ENCODE results near the gene GNB3.
A peak's percentile ranks its signal among the peaks of the same experiment; 100 is the strongest.

GNB3 gene

DNA sequence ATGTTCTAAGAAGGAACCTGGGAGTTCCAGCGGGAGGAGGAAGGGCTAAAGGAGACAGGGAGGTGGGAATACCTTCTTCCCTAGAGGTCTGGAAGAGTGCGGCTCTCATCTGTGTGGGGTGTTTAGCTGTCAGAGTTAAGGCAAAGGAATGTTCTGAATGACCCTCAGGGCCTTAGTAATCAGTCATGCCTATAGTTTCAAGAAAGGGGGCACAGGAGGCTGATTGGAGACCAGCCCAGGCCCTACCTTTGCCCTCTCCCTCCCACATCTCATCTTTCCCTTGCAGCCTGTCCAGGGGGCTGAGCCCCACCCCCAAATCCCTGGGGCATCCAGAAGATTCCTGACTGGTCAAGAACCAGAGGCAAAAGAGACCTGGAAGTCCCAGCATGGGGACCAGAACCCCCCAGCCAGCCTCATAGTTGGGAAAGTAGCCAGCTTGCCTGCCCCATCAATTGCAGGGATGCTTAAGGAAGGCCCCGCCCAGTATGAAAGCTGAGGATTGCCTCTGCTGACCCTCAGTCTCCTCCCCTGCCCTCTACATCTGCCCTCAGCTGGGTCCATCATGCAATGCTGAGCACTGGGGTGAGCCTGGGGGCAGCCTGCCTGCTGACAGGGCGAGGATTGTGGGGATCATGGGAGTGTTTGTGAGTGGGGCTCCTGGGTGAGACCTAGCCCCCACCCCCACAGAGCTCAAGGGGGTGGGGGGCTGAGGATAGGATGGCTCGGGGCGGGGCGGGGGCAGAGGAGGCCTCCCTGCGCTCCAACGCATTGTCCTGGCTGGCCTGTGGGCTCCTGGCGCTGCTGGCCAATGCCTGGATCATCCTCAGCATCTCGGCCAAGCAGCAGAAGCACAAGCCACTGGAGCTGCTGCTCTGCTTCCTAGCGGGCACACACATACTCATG, 17.3 kb upstream of the GNB3 start:
- no peak for DNase-seq (ENCODE audit: low spot score)

DNA sequence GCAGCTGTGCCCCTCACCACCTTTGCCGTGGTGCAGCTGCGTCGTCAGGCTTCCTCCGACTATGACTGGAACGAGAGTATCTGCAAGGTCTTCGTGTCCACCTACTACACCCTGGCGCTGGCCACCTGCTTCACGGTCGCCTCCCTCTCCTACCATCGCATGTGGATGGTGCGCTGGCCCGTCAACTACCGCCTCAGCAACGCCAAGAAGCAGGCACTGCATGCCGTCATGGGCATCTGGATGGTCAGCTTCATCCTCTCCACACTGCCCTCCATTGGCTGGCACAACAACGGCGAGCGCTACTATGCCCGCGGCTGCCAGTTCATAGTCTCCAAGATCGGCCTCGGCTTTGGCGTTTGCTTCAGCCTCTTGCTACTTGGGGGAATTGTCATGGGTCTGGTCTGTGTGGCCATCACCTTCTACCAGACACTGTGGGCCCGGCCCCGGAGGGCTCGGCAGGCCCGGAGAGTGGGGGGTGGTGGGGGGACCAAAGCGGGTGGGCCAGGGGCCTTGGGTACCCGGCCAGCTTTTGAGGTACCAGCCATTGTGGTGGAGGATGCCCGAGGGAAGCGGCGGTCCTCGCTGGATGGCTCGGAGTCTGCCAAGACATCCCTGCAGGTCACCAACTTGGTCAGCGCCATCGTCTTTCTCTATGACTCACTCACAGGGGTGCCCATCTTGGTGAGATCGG, 16.5 kb upstream of the GNB3 start:
- no peak for DNase-seq (ENCODE audit: low spot score)

DNA sequence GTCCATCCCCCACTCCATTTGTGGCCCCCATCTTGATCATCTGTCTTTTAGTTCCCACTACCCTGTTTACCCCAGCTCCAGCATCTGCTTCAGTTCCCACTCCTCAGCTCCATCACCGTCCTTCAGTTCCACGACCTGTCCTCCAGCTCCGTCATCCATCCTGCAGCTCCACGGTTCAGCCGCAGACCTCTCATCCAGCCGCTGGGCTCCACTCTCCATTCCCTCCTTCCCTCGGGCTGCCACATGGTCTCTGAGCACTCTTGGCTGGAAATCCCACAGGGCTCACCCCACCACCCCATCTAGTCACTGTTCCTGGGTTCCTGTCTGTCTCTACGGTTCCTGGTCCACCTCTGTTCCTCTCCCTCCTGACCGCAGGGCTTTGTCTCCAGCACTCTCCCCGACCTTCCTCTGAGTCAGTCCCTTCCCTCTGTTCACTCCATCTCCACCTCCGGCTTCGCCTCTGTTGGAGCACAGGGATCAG, 15.8 kb upstream of the GNB3 start:
- no peak for DNase-seq (ENCODE audit: low spot score)

DNA sequence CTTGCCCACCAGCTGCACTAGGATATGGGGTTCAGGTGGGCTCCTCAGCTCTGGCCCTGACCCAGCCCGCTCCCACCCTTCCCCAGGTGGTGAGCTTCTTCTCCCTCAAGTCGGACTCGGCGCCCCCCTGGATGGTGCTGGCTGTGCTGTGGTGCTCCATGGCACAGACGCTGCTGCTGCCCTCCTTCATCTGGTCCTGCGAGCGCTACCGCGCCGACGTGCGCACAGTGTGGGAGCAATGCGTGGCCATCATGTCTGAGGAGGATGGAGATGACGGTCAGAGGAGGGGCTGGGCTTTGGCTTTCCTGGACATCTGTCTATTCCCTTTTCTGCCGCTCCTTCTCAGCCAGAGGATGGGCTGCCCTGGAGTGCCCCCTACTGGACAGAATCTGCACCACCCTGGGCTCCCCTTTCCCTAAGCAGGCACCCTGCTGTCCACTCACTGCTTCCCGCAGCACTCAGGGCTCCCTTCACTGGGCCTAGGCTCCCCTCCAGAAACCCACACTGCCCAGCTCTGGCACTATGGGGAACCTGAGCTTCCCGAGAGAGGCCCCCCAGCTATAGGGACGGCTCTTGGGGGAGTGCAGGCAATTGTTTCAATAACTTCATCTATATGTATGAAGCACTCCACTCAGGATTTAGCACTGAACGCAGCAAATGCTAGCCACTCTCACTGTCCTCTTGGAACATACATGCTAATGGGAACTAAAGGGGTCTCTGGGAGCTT, 15.2 kb upstream of the GNB3 start:
- DNase-seq (ENCODE audit: low spot score), result peak; percentile 80

DNA sequence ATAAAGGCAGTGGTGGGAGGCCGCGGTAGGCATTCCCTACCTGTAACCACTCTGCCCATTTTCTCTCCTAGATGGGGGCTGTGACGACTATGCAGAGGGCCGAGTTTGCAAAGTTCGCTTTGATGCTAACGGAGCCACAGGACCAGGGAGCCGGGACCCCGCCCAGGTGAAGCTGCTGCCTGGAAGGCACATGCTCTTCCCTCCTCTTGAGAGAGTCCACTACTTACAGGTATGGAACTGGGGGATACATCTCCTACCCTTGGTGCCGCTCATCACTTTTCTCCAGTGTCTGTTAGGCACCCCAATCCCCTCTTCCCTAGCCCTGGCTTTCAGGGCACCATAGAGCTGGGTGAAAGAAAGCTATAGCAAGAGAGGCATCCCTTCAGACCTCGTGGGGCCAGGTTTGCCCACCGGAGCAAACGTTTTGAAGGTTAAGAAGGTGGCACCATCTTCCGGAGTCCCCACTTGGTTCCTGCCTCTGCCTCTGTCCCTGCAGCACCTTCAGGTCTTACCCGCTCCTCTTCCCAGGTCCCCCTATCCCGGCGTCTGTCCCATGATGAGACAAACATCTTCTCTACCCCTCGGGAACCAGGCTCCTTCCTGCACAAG, 14.5 kb upstream of the GNB3 start:
- DNase-seq (ENCODE audit: low spot score), result no peak

DNA sequence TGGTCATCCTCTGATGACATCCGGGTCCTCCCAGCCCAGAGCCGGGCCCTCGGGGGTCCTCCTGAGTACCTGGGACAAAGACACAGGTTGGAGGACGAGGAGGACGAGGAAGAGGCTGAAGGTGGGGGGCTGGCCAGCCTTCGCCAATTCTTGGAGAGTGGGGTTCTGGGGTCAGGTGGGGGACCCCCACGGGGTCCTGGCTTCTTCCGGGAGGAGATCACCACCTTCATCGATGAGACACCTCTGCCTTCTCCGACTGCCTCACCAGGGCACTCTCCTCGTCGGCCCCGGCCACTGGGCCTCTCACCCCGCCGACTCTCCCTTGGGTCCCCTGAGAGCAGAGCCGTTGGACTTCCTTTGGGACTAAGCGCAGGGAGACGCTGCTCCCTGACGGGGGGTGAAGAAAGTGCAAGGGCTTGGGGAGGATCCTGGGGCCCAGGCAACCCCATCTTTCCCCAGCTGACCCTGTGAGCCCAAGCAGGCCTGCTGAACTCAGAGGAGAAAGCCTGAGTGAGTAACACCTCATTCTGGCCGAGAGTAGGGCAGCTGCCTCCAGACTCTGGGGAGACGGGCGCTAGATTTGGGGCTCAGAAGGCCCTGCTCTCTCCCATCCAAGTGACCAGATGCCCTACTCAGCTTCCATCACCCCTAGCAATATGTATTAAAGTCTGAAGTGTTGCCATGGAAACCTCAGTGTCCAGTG, 13.8 kb upstream of the GNB3 start:
- DNase-seq (ENCODE audit: low spot score), result no peak

DNA sequence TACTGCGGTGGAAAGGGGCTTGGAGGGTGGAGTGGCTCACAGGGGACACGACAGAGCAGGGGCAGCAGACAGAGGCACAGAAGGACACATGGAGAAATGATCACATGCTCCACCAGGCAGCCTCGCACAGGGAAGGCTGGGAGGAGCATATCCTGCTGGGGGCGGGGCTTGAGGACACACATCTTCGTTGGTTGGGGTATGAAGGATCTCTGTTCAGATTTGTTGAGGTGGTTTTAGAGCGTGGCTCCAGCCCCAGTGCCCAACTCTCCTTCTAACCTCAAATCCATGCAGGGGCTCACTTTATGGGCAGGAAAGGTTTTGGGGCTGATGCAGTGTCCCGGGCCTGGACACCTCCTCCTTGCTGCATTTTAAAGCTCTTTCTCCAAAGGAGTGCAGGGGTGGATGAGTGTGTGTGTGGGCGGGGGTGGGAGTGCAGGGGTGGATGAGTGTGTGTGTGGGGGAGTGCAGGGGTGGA, 13.3 kb upstream of the GNB3 start:
- peak; percentile 17 for DNase-seq (ENCODE audit: low spot score)

DNA sequence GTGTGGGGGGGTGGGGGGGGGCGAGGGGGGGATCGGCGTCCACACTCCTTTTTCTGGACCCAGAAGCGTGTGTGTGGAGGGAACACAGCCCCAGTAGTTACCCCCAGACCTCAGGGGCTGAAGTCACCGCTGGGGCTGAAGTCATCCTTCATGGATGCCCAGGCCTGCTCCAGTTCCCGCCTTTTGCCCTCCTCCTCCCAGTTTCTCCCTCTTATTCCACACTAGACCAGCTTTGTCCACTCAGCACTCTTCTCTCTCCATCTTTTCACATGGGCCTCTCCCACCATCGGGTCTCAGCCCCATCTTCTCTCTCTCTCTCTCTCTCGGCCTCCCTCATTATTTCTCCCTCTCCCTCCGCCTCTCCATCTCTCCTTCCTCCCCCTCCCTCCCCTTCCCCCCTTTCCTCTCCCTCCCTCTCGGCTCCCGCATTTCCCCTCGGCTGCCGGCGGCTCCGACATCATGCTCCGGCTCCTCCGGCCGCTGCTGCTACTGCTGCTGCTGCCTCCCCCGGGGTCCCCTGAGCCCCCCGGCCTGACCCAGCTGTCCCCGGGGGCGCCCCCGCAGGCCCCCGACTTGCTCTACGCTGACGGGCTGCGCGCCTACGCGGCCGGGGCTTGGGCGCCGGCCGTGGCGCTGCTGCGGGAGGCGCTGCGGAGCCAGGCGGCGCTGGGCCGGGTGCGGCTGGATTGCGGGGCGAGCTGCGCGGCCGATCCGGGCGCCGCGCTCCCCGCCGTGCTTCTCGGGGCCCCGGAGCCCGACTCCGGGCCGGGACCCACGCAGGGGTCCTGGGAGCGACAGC, 12.5 kb upstream of the GNB3 start, which contains the start of gene P3H3:
Gene P3H3, plus strand, starts transcription at position 426 of the 799 bp plus-strand sequence. Its CDS starts 34 bp downstream, at position 460.
- no peak for DNase-seq (ENCODE audit: low spot score)

DNA sequence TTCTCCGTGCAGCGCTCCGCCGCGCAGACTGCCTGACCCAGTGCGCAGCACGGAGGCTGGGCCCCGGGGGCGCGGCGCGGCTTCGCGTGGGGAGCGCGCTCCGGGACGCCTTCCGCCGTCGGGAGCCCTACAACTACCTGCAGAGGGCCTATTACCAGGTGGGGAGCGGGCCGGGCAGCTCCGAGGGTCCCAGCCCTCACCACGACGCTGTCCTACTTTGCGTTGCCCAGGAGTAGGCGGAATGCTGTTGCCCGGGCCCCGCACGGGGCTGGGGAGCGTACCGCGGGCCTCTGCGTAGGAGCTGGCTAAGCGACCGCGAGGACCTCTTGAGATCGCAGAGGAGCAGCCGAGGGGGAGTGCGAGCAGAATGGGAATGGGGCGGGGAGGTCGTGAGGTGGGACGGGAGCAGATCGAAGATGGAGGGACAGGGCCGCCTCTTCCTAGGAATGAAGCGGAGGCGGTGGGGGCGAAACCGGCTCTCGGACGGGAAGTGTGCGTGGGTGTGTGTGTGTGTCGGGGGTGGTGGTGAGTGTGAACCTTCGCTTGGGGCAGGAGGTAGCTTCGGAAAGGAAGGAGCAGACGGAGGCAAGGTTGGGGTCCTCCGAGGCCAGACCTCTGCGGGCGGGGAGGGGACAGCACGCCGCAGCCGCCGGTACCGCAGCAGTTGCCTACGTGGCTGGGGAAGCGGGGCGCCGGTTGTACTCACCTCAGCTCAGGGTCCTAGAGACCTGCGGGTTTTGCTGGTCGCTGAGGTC, 11.8 kb upstream of the GNB3 start:
- DNase-seq (ENCODE audit: low spot score), result peak; percentile 10

DNA sequence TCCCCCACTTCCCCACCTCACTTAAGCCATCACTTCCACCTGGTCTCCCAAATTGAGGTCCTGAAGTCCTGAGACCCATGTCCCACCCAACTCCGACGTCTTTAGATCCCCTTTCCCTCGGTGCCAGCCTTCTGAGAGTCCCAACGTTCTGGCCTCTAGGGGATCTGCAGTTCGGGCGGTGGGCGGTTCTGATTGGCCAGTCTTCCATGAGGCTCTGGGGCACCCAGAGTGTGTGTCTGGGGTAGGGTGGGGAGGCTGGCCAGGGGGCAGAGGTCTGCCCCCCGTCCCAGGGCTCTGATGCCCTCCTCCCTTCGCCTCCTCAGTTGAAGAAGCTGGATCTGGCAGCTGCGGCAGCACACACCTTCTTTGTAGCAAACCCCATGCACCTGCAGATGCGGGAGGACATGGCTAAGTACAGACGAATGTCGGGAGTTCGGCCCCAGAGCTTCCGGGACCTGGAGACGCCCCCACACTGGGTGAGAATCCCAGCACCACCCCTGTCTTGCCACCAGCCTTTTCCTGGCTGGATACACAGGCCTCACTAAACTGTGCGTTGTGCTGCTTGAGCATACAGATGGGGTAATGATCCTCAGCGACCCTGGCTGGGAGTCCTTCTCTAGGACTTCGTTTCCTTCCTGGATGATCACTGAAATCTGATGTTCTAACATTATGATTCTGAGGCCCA, 11.0 kb upstream of the GNB3 start:
- no peak for DNase-seq (ENCODE audit: low spot score)

DNA sequence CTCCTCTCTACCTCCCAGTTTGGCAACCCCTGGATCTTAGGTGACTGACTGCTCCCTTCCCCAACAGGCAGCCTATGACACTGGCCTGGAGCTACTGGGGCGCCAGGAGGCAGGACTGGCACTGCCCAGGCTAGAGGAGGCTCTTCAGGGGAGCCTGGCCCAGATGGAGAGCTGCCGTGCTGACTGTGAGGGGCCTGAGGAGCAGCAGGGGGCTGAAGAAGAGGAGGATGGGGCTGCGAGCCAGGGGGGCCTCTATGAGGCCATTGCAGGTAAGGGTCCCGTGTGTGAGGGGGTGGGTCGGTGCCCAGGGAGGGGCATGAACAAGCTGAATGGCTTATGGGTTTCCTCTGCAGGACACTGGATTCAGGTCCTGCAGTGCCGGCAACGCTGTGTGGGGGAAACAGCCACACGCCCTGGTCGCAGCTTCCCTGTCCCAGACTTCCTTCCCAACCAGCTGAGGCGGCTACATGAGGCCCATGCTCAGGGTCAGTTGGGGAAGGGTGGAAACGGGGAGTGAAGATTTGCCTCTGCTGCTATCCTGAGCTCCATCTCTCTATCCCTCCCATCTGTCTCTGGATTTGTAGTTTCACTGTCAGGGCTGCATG, 10.3 kb upstream of the GNB3 start:
- no peak for DNase-seq (ENCODE audit: low spot score)

DNA sequence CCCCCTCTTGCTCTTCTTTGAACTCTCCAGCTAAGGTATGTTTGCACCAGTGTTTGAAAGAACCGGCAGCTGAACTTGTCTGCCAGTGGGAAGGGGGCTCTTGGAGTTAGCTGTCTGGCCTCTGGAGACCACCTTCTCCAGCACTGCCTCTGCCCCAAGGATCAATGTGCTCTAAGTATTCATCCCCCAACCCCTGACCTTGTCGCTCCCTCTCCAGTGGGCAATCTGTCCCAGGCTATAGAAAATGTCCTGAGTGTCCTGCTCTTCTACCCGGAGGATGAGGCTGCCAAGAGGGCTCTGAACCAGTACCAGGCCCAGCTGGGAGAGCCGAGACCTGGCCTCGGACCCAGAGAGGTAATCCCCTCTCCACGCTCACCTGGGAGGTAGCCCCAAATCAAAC, 9.7 kb upstream of the GNB3 start:
- DNase-seq (ENCODE audit: low spot score), result no peak

DNA sequence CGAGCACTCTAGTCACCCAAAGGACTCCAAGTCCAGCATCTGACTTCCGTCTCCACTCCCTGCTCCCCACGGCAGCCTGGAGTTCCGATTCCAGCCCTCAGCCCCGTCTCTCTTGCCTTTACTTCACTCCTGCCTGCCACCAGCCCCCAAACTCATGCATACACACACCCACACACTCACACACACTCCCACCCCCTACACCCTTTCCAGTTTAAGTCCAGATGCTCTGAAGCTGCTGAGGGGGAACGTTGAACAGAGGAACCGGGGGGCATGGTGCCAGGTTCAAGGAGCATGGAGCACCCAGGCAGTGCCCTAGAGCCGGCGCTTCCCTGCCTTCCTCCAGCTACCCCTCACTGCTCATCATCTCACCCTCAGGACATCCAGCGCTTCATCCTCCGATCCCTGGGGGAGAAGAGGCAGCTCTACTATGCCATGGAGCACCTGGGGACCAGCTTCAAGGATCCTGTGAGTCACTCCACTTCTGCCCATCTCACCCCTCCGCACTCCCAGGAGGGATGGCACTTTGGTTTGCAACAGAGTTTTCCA, 9.2 kb upstream of the GNB3 start:
- no peak for DNase-seq (ENCODE audit: low spot score)

DNA sequence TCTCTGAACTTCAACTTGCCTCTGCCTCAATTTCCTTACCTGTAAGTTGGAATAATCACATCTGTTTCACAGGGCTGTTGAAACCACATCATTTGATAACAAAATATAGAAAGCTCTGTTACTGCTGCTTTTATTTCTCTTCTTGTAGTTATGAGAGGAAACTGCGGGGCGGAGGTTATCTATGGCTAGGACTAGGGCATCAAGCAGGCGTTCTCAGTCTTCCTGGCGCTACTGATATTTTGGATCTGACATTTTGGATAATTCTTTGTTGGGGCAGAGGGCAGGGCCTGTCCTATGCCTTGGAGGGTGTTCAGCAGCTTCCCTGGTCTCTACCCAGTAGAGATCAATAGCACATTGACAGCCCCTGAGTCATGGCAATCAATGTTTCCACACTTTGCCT, 8.6 kb upstream of the GNB3 start:
- no peak for DNase-seq (ENCODE audit: low spot score)

DNA sequence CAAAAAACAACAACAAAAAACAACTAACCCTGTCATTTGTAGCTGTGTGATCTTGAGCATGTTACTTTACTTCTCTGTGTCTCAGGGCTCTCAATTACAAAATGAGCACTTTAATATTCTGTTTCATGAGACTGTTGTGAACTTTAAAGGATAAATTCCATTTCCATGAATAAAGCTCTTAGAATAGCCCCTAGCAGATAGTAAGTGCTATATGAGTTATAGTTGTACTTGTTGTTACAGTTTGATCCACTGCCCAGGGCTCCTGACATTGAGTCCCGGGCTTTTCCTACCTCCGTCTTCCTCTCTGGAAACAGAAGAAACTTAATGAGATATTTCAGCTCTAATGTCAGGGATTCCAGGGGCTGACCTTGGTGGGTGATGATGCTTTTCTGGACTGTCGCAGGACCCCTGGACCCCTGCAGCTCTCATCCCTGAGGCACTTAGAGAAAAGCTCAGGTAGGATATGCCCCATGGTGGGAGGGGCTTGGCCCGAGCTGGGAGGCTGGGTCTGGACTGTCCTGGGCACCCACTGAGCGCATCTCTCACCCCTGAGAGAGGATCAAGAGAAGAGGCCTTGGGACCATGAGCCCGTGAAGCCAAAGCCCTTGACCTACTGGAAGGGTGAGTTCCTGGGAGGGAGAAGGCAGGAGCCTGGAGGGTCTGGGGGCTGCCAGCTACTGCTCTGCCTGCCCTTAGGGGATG, 7.4 kb upstream of the GNB3 start:
- no peak for DNase-seq (ENCODE audit: low spot score)

DNA sequence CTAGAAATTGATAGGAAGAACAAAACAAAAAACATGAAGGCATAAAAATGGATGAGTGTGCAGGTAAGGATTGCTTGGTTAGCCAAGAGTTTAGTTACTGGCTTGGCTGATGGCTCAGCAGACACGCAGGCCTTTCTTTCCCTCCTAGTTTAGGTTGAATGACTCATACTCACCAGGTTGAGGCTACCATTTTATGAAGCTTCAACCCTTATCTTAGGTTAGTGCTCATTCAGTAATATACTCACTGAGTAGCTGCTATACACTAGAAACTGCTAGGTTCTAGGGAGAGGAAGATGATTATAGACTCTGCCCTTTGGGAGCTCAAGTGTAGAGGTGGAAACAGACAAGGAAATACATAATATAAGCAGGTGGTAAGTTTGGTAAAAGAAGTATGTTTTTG, 6.5 kb upstream of the GNB3 start:
- no peak for DNase-seq (ENCODE audit: low spot score)

DNA sequence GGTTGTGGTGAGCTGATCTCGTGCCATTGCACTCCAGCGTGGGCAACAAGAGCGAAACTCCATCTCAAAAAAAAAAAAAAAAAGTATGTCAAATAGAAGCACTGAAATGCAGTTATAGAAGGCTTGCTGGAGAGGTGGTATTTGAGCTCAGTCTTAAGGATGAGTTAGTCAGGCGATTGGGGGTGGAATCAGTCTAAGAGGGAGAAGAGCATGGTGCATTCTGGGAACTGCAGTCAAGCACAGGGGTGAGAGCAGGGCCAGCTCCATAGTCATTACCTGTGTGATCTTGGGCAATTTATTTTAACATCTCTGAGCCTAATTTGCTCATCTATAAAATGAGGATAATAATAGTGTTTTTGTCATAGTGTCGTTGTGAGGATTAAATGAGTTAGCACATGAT, 5.9 kb upstream of the GNB3 start:
- DNase-seq (ENCODE audit: low spot score), result no peak

DNA sequence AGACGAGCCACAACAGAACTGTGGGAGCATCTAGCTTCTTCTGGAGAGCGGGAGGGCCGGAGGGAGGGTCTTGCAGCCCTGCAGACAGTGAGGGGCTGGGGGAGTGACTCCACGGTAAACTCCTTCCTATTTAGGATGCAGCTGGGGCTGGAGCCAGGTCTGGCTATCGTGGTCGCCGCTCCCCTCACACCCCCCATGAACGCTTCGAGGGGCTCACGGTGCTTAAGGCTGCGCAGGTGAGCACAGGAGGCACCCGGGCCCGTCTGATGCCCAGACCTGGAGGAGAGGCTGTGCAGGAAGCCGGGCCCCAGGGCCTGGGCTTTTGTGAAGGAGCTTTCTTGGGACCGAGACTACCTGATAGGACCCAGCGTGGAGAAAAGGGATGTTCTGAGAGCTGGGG, 3.9 kb upstream of the GNB3 start:
- DNase-seq (ENCODE audit: low spot score), result no peak
